GM19023 (cell line): ENCODE results near the gene GALNT14.
A peak's percentile ranks its signal among the peaks of the same experiment; 100 is the strongest.
"Not testable (repeated sequence)": the region's sequence is repeated elsewhere in the genome, so short reads cannot be mapped to it uniquely, and the experiment has no call there.

Experiments
- ATAC-seq: cut with Tn5 transposase; IDR thresholded peaks from one replicate; pipeline ENCODE4 v1.9.1; 2021; ENCODE audit warnings: mild to moderate bottlenecking, moderate library complexity; ENCODE audit not compliant: unreplicated experiment

Gene GALNT14

GRCh38 chr2:31138037-31138962, at the start of gene GALNT14:
Gene GALNT14, minus strand, starts transcription at chr2:31138440. Its CDS starts 354 bp downstream, at chr2:31138086.
- no peak for ATAC-seq

- ATAC-seq: no peak
These were observed 48.9 kb upstream of the GALNT14 start for GRCh38 chr2:31187166-31187565.

- not testable (repeated sequence) for ATAC-seq
These were observed 45.7 kb upstream of the GALNT14 start for GRCh38 chr2:31183973-31184372.

- ATAC-seq: no peak
These were observed 38.5 kb upstream of the GALNT14 start for GRCh38 chr2:31176742-31177141.

- ATAC-seq: no peak
These were observed 32.9 kb upstream of the GALNT14 start for GRCh38 chr2:31171142-31171541.

GRCh38 chr2:31170071-31170698, 31.9 kb upstream of the GALNT14 start:
- ATAC-seq: peak; percentile 91

- no peak for ATAC-seq
These were observed 30.1 kb upstream of the GALNT14 start for GRCh38 chr2:31168291-31168690.

GRCh38 chr2:31166925-31167324, 28.7 kb upstream of the GALNT14 start:
- ATAC-seq: no peak

GRCh38 chr2:31163011-31163539, 24.8 kb upstream of the GALNT14 start:
- no peak for ATAC-seq

- no peak for ATAC-seq
These were observed 23.4 kb upstream of the GALNT14 start for GRCh38 chr2:31161637-31162036.

GRCh38 chr2:31151501-31151900, 13.3 kb upstream of the GALNT14 start:
- ATAC-seq: no peak

GRCh38 chr2:31150120-31150670, 12.0 kb upstream of the GALNT14 start:
- no peak for ATAC-seq

GRCh38 chr2:31148514-31148913, 10.3 kb upstream of the GALNT14 start:
- ATAC-seq: no peak

GRCh38 chr2:31147645-31148044, 9.4 kb upstream of the GALNT14 start:
- ATAC-seq: no peak

- ATAC-seq: no peak
These were observed 3.9 kb upstream of the GALNT14 start for GRCh38 chr2:31142110-31142509.

- ATAC-seq: no peak
These were observed 3.3 kb upstream of the GALNT14 start for GRCh38 chr2:31141443-31142085.

- no peak for ATAC-seq
These were observed 1.9 kb upstream of the GALNT14 start for GRCh38 chr2:31140151-31140550.

- ATAC-seq: no peak
These were observed 1.4 kb upstream of the GALNT14 start for GRCh38 chr2:31139671-31140070.

- no peak for ATAC-seq
These were observed 816 bp downstream of the GALNT14 start for GRCh38 chr2:31137211-31138036.

GRCh38 chr2:31136732-31137131, 1.5 kb downstream of the GALNT14 start:
- ATAC-seq: no peak
